ENCODE measurements around the gene SPO11. TPM values are rescaled to one million over a fixed set of nuclear protein-coding genes. Genes with fewer than 3 reads are reported as not detected.
A peak's percentile ranks its signal among the peaks of the same experiment; 100 is the strongest.

SPO11 gene
- total RNA-seq, 1 donor from 2014 or later: not detected

- CTCF ChIA-PET: interaction anchor here (0.7 to 2.0 kb wide), 5 partner anchors 113 to 216 kb away, joined by 3 to 10 read pairs (median 4); no protein-coding TSS in a partner anchor
- ATAC-seq (ENCODE audit: low read depth) (no peak), DNase-seq (no peak)
- POLR2A ChIA-PET: interaction anchor here (0.6 to 1.6 kb wide), 3 partner anchors 10 to 64 kb away, joined by 3 to 5 read pairs (median 4); no protein-coding TSS in a partner anchor
- Mint-ChIP-seq H3K27me3 (no peaks in the 10 kb centered on the region), H3K27ac (no peak overlapping the region), H3K9me3 (no peaks in the 10 kb centered on the region), H3K4me3 (no peak overlapping the region), H3K4me1 (peaks cover 10% of the 10 kb centered on the region), H3K36me3 (ENCODE audit: low read depth) (peaks cover 69% of the 10 kb centered on the region)
- intact Hi-C loops (cut with micrococcal nuclease): no loop called here
- TF ChIP-seq CTCF (IDR thresholded peaks at IDR 0.05): no peak
These were observed 50.6 kb downstream of the SPO11 start for GRCh38 chr20:57380081-57380750.

GRCh38 chr20:57381596-57382503 lies 52.2 kb downstream of the SPO11 start:
- Mint-ChIP-seq H3K27me3 (no peaks in the 10 kb centered on the region), H3K36me3 (ENCODE audit: low read depth) (peaks cover 52% of the 10 kb centered on the region), H3K4me1 (peaks cover 10% of the 10 kb centered on the region), H3K9me3 (no peaks in the 10 kb centered on the region), H3K4me3 (no peak overlapping the region), H3K27ac (no peak overlapping the region)
- TF ChIP-seq CTCF (IDR thresholded peaks at IDR 0.05): peak; percentile 36
- ATAC-seq (ENCODE audit: low read depth) (peak; percentile 92), DNase-seq (peak; percentile 71)
- ChIA-PET POLR2A (interaction anchor here (0.7 to 1.0 kb wide), 2 partner anchors 48 to 114 kb away, joined by 3 to 5 read pairs; no protein-coding TSS in a partner anchor), CTCF (interaction anchor here (0.7 to 4.7 kb wide), 15 partner anchors 11 to 826 kb away, joined by 3 to 24 read pairs (median 5); no protein-coding TSS in a partner anchor)
- intact Hi-C loops (cut with micrococcal nuclease): loop anchor here (1.0 to 2.0 kb wide), 4 partner anchors 53 to 827 kb away; no protein-coding TSS in a partner anchor

GRCh38 chr20:57382516-57382915 lies 52.9 kb downstream of the SPO11 start:
- no peak for DNase-seq
- intact Hi-C loops (cut with micrococcal nuclease): loop anchor here (2.0 kb wide), 1 partner anchor 826 kb away; no protein-coding TSS in a partner anchor
- no peak for TF ChIP-seq CTCF (IDR thresholded peaks at IDR 0.05)
- peaks cover 46% of the 10 kb centered on the region for H3K36me3 Mint-ChIP-seq (ENCODE audit: low read depth)
- no peaks in the 10 kb centered on the region for H3K9me3 Mint-ChIP-seq
- H3K27ac Mint-ChIP-seq: no peak overlapping the region
- CTCF ChIA-PET: interaction anchor here (1.0 to 4.7 kb wide), 11 partner anchors 10 to 825 kb away, joined by 3 to 24 read pairs (median 5); no protein-coding TSS in a partner anchor
- POLR2A ChIA-PET: no interaction called here
- no peak for ATAC-seq (ENCODE audit: low read depth)
- H3K4me3 Mint-ChIP-seq: no peak overlapping the region
- H3K27me3 Mint-ChIP-seq: no peaks in the 10 kb centered on the region
- peaks cover 10% of the 10 kb centered on the region for H3K4me1 Mint-ChIP-seq

GRCh38 chr20:57383447-57384347 lies 54.1 kb downstream of the SPO11 start:
- Mint-ChIP-seq H3K4me1 (peaks cover 17% of the 10 kb centered on the region), H3K27me3 (no peaks in the 10 kb centered on the region), H3K27ac (no peak overlapping the region), H3K36me3 (ENCODE audit: low read depth) (peaks cover 34% of the 10 kb centered on the region), H3K4me3 (no peak overlapping the region), H3K9me3 (no peaks in the 10 kb centered on the region)
- POLR2A ChIA-PET: interaction anchor here (0.7 to 1.5 kb wide), 2 partner anchors 15 to 133 kb away, joined by 4 to 7 read pairs; no protein-coding TSS in a partner anchor
- intact Hi-C loops (cut with micrococcal nuclease): loop anchor here (2.0 kb wide), 1 partner anchor 825 kb away; no protein-coding TSS in a partner anchor
- DNase-seq: no peak
- no peak for ATAC-seq (ENCODE audit: low read depth)
- CTCF ChIA-PET: interaction anchor here (1.4 to 4.7 kb wide), 4 partner anchors 9 to 112 kb away, joined by 4 to 24 read pairs (median 7); no protein-coding TSS in a partner anchor
- TF ChIP-seq CTCF (IDR thresholded peaks at IDR 0.05): no peak

All from activated B cell treated with CpG ODN at 0.5 μM for 24 hours (primary cell).